Stimulated activated naive B cell treated with anti-CD40 and anti-IgM and Interleukin-4, amounts not matched to agents 10 μg/mL and 1 μg/mL and 100 μg/mL, for 72 hours (primary cell): ENCODE data around the gene NTSR1.

ENCODE experiments used
- ATAC-seq, 2 donors: fragments of 150-1000 bp; cut with Tn5 transposase; replicated peaks; 2 replicates each; pipeline ENCODE4 v1.10.0; 2021; ENCODE audit warnings: moderate library complexity in 1 of 2
- DNase-seq: peaks from one replicate; pipeline ENCODE4 v3.0.0; 2021
- H3K27ac Mint-ChIP-seq: one replicate; pipeline ENCODE4 v1.8.0; 2022; ENCODE audit warnings: mild to moderate bottlenecking, mixed read lengths
- H3K27me3 Mint-ChIP-seq, 2 donors: one replicate each; pipeline ENCODE4 v1.8.0; 2022; ENCODE audit warnings: mixed read lengths in 2 of 2
- H3K36me3 Mint-ChIP-seq, 2 donors: one replicate each; pipeline ENCODE4 v1.8.0; 2022; ENCODE audit warnings: mixed read lengths in 2 of 2, mild to moderate bottlenecking in 1 of 2
- H3K4me1 Mint-ChIP-seq, 2 donors: one replicate each; pipeline ENCODE4 v1.8.0; 2022; ENCODE audit warnings: mixed read lengths in 2 of 2, mild to moderate bottlenecking in 1 of 2
- H3K4me3 Mint-ChIP-seq, 2 donors: one replicate each; pipeline ENCODE4 v1.8.0; 2022; ENCODE audit warnings: mild to moderate bottlenecking in 2 of 2, mixed read lengths in 2 of 2, moderate library complexity in 1 of 2
- H3K9me3 Mint-ChIP-seq, 2 donors: one replicate each; pipeline ENCODE4 v1.8.0; 2022; ENCODE audit warnings: mixed read lengths in 2 of 2, mild to moderate bottlenecking in 1 of 2

NTSR1 gene

DNA sequence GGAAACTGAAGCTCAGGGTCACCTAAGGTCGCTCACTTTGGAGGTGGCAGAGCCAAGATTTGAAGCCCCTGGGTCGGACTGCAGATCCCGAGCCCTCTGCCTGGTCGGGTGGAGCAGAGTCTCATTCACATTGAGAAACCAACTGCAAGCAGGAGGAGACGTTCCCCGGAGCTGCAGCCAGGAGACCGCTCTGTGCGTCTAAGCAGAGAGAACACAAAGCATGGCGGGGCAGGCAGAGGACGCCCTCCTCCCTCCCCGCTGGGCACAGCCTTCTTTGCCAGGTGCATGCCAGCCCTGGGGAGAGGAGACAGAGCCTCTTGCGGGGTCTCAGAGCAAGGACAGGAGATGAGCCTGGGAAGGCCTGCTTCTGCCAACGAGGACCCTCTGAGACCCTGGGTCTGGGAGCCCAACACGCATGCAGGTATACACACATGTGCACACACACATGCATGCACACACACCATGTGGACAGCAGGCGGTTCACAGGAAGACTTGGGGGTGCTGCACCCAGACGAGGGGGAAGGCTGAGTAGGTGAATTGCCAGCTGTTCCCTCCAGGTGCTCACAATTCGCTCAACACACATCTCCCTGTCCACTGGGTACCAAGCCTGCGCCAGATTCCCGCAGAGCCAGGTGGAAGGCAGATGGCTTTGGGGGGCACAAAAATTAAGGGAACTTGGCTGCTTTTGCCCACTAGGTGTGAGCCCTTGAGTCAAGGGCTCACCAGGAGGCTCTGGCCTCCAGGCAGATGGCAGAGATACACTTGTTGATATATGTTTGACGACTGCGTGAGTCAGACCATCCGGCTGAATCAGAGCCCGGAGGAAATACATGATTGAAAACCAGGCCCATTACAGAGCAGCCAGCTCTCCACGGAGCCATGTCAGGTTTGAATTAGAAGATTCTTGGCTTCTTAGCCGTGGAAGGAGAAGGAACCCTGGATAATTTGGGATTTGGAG lies 5.5 kb upstream of the NTSR1 start:
- Mint-ChIP-seq H3K27ac (peak overlapping the region; percentile 57), H3K4me1 (peaks cover 3 to 9% of the 10 kb centered on the region in 2 donors), H3K27me3 (peaks cover 34 to 39% of the 10 kb centered on the region in 2 donors), H3K4me3 (no peak overlapping the region), H3K36me3 (peaks cover 0 to under 1% of the 10 kb centered on the region in 2 donors), H3K9me3 (no peaks in the 10 kb centered on the region)
- ATAC-seq: no peak
- no peak for DNase-seq

DNA sequence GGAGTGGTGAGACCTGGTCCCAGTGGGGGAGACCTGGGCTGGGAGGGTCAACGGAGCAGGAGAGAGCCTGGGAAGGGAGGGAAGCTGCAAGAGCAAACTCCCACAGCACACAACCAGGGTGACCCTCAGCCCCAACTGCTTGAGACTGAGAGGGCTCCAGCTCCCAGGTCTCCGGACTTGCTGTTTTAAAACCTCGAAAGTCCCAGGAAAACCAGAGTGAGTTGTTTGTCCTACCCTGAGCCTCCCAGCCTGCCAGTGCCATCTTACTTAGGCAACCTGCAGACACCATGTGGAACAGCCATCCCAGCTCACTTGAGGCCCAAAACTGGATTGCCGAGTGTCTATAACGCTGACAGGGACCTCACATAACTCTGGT lies 4.8 kb upstream of the NTSR1 start:
- no peak for ATAC-seq
- no peak overlapping the region for H3K4me3 Mint-ChIP-seq

DNA sequence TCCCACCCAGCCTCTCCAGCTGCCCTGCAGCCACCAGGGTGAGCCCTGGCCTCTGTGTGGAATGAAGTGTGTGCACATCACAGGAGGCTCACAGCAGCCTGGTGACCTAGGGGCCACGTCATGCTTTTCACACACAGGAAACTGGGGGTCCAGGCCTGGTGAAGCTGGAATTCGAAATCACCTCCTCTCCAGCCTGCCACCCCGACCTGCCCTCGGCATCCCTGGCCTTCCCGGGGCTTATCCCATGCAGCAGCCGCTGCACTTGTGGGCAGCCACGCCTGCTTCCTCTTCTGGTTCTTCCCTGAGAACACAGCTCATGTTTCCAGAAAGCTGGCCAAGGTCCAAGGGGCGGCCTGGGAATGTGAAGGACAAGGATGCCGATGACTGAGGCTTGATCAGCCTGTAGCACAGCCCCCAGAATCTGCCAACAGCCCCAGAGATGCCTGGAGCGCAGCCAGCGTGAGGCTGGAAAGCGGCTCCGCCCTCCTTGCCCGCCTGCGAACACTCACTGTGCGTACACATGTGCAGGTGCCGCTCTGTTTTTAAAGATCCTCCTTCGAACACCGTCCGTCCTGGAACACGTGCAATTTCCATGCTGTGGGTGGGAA lies 4.2 kb upstream of the NTSR1 start:
- Mint-ChIP-seq H3K4me3 (no peak overlapping the region), H3K27ac (no peak overlapping the region), H3K27me3 (peaks cover 37 to 41% of the 10 kb centered on the region in 2 donors), H3K9me3 (no peaks in the 10 kb centered on the region), H3K36me3 (peaks cover 0 to 2% of the 10 kb centered on the region in 2 donors), H3K4me1 (peaks cover 4 to 12% of the 10 kb centered on the region in 2 donors)
- no peak for DNase-seq
- no peak for ATAC-seq

More for the DNA sequence above, 4.8 kb upstream of the NTSR1 start:
- peaks cover 0 to 2% of the 10 kb centered on the region in 2 donors for H3K36me3 Mint-ChIP-seq
- peaks cover 4 to 12% of the 10 kb centered on the region in 2 donors for H3K4me1 Mint-ChIP-seq
- no peak for DNase-seq
- H3K27me3 Mint-ChIP-seq: peaks cover 37 to 41% of the 10 kb centered on the region in 2 donors
- peak overlapping the region; percentile 57 for H3K27ac Mint-ChIP-seq
- no peaks in the 10 kb centered on the region for H3K9me3 Mint-ChIP-seq

DNA sequence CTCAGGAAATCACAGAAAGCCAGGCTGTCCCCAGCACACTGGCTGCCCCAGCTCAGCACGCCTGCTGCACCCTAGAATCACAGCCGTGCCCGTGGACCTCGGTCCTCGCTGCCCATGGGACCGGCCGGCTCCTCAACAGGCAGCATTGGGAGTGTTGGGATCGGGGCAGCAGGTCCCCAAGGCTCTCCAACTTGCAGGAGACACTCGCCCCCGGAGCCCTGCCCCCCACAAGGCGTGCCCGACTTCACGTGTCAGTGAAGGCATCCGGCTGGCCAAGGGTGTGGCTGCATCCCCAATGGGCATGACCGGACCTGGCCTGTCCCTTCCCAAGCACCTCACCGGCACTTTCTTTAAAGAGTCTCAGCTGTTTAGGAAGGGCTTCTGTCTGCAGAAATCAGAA lies 3.0 kb upstream of the NTSR1 start:
- ATAC-seq (no peak), DNase-seq (no peak)
- Mint-ChIP-seq H3K4me3 (no peak overlapping the region), H3K27ac (no peak overlapping the region), H3K27me3 (peaks cover 49 to 52% of the 10 kb centered on the region in 2 donors), H3K4me1 (peaks cover 4 to 12% of the 10 kb centered on the region in 2 donors), H3K36me3 (peaks cover 0 to 2% of the 10 kb centered on the region in 2 donors), H3K9me3 (no peaks in the 10 kb centered on the region)

DNA sequence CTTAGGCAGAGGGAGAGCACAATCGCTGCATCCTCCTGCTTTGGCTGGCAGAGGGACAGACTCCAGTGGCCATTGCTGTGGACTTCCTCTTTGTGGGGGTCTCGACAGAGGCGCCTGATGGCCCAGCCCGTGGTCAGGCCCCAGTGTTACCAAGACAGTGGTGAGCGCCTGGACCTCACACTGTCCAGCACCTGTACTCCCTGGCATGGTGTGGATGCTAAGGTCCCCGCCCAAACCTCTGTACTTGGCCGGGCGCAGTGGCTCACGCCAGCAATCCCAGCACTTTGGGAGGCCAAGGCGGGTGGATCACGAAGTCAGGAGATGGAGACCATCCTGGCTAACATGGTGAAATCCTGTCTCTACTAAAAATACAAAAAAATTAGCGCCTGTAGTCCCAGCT lies 2.3 kb upstream of the NTSR1 start:
- H3K36me3 Mint-ChIP-seq: peaks cover 0 to 2% of the 10 kb centered on the region in 2 donors
- peaks cover 50 to 56% of the 10 kb centered on the region in 2 donors for H3K27me3 Mint-ChIP-seq
- no peaks in the 10 kb centered on the region for H3K9me3 Mint-ChIP-seq
- H3K4me1 Mint-ChIP-seq: peaks cover 4 to 12% of the 10 kb centered on the region in 2 donors
- DNase-seq (no peak), ATAC-seq (no peak)
- H3K27ac Mint-ChIP-seq: no peak overlapping the region
- no peak overlapping the region for H3K4me3 Mint-ChIP-seq

DNA sequence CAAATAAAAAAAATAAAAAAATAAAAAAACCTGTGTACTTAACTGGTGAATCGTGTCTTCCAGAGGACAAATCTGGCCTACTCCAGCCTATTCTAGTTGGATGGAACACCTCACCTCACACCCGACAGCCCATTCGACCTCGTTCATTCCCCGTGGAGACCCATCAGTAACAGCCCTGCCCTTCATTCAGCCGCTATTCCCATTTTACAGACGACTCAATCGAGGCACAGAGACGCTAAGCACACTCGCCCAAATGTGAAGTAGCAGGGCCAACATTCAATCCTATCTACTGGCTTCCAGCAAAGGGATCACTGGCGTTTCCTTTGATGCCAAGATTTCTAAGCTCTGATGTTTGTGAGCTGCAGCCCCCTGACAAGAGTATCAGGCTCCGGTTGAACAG lies 1.8 kb upstream of the NTSR1 start:
- DNase-seq: no peak
- Mint-ChIP-seq H3K4me1 (peaks cover 4 to 12% of the 10 kb centered on the region in 2 donors), H3K27ac (no peak overlapping the region), H3K36me3 (peaks cover 0 to 2% of the 10 kb centered on the region in 2 donors), H3K9me3 (no peaks in the 10 kb centered on the region), H3K4me3 (no peak overlapping the region), H3K27me3 (peaks cover 50 to 61% of the 10 kb centered on the region in 2 donors)
- ATAC-seq: no peak

DNA sequence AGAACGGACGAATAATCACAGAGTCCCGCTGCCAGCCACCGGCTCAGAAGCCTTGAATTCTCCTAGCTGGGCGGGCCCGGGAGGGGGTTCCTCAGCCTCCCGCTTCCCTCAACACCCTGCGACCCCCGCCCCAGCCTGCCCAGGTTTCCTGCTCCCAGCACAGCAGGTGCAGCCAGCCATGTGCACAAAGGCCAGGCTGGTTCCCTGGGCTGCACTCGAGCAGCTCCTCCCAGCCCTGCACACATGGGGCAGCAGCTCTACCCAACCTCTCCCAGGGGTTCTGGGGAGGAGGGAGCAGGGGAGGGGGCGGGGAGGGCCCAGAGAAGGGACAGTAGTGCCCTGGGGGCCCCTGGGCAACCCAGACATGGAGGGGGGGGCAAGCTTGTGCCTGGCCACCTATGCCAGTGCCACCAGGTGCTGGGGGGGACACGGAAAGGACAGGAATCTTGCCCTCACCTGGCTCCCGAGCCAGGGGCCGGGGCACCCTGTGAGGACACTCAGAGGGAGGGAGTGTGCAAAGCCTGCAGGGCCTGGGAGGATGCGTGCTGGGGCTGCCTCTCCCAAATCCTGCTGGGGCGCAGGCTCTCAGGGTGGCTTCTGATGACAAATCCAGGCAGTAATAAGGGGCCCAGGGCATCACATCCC lies 1.2 kb upstream of the NTSR1 start:
- peaks cover 47 to 62% of the 10 kb centered on the region in 2 donors for H3K27me3 Mint-ChIP-seq
- peaks cover 0 to 2% of the 10 kb centered on the region in 2 donors for H3K36me3 Mint-ChIP-seq
- DNase-seq (no peak), ATAC-seq (no peak)
- no peak overlapping the region for H3K4me3 Mint-ChIP-seq
- peaks cover 4 to 12% of the 10 kb centered on the region in 2 donors for H3K4me1 Mint-ChIP-seq
- H3K27ac Mint-ChIP-seq: no peak overlapping the region
- no peaks in the 10 kb centered on the region for H3K9me3 Mint-ChIP-seq

DNA sequence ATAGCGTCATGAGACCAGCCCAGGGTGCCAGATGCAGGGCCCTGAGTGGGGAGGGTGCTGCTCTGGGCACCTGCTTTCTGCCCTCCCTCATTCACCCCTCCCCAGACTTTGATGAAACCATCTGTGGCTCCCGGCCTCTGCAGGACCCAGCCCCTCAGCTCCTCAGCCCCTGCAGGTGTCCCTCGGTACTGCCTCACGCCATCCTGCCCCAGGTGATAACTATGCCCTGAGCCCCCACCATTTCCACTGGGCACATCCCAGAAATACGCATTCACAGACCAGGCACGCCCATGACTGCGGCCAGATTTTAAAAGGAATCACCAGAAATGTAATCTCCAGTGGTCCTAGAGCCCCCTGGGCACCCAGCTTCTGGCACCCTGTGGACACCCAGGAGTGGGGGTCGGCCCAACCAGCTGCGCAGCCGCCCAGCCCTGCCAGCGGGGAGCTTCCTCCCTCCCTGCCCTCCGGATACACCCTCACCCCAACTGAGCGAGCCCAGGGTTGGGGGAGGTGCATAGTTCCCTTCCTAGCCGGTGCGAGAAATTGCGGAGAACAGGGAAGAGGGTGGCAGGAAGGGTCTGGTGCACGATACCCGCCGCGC lies 615 bp upstream of the NTSR1 start:
- Mint-ChIP-seq H3K9me3 (no peaks in the 10 kb centered on the region), H3K4me1 (peaks cover 4 to 12% of the 10 kb centered on the region in 2 donors), H3K36me3 (peaks cover 0 to 2% of the 10 kb centered on the region in 2 donors), H3K27ac (no peak overlapping the region), H3K4me3 (peak overlapping the region; percentile 48 to 52), H3K27me3 (peaks cover 48 to 66% of the 10 kb centered on the region in 2 donors)
- DNase-seq (no peak), ATAC-seq (peak; percentile 65 to 77)

DNA sequence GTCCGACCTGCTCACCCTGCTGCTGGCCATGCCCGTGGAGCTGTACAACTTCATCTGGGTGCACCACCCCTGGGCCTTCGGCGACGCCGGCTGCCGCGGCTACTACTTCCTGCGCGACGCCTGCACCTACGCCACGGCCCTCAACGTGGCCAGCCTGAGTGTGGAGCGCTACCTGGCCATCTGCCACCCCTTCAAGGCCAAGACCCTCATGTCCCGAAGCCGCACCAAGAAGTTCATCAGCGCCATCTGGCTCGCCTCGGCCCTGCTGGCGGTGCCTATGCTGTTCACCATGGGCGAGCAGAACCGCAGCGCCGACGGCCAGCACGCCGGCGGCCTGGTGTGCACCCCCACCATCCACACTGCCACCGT lies 885 bp downstream of the NTSR1 start:
- H3K27ac Mint-ChIP-seq: peak overlapping the region; percentile 31
- H3K9me3 Mint-ChIP-seq: peaks cover 0 to 3% of the 10 kb centered on the region in 2 donors
- no peak for DNase-seq
- H3K4me3 Mint-ChIP-seq: no peak overlapping the region
- H3K4me1 Mint-ChIP-seq: peaks cover 4 to 7% of the 10 kb centered on the region in 2 donors
- H3K36me3 Mint-ChIP-seq: peaks cover 0 to 2% of the 10 kb centered on the region in 2 donors
- peaks cover 54 to 70% of the 10 kb centered on the region in 2 donors for H3K27me3 Mint-ChIP-seq
- no peak for ATAC-seq

DNA sequence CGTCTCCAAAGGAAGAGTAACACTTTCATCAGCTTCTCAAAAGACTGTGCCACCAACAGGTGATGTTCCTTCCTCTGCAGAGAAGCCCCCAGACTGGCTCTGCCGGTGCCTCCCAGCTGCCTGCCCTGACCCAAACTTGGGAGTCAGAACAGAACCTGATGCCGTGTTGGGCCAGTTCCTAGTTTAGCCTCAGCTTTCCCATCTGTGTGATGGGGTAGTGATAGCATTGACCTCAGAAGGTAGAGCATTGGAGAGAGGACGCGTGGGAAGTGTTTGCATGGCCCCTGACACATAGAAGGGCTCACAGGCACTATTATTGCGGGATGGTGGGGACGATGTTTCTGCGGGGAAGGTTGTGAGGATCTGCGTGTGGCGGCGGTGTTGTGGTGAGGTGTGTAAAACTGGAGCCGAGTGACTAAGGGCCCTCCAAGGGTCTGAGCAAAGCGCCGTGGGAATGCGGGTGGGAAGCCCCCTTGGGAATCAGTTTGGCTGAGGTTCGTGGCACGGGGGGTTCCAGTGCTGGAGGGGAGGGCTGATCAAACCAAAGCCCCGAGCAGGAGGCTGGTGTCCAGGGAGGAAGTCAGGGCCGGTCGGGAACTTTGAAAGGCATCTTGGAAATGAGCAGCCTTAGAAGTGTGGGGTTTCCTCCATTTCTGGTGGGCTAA lies 1.7 kb downstream of the NTSR1 start:
- no peak for ATAC-seq
- Mint-ChIP-seq H3K4me1 (peaks cover 4 to 7% of the 10 kb centered on the region in 2 donors), H3K9me3 (peaks cover 0 to 3% of the 10 kb centered on the region in 2 donors), H3K27me3 (peaks cover 50 to 73% of the 10 kb centered on the region in 2 donors), H3K36me3 (peaks cover 0 to 2% of the 10 kb centered on the region in 2 donors), H3K27ac (peak overlapping the region; percentile 54), H3K4me3 (no peak overlapping the region)
- DNase-seq: no peak

DNA sequence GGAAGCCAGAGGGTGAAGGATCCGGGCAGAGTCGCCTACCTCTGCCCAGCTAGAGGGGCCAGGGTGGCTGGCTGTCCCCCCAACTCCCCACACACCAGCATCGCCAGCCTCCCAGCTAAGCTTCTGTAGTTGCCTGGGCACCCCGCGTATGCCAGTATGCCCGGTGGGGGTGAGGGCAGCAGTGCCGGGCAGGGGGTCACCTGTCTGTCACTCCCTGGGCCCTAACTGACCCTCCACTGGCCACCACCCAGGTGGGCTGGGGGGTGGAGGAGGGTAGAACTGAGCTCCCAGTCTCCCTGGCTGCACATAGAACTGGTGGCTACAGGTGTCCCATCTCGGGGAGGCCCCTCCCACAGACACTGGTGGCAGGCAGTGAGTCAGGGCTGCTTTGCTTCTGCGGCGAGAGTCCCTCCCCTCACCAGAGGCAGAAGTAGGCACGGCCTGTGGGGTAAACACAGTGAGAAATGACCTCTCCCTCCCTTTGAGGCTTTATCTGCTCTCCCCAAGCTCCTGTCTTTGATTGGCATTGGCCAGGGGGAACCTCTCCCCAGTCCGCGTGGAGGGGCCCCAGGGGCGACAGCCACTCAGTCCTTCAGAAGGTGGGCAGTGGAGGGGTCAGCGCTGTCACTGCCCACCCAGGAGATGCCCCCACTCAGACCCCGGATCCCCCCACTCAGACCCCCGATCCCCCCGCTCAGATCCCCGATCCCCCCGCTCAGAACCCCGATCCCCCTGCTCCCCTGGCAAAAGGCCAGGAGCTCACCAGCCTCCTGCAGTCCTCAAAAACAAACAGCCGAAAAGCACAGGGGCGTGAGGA lies 2.5 kb downstream of the NTSR1 start:
- peak; percentile 44 to 56 for ATAC-seq
- H3K9me3 Mint-ChIP-seq: peaks cover 0 to 3% of the 10 kb centered on the region in 2 donors
- H3K4me1 Mint-ChIP-seq: peaks cover 6 to 10% of the 10 kb centered on the region in 2 donors
- H3K4me3 Mint-ChIP-seq: no peak overlapping the region
- peaks cover 0 to 2% of the 10 kb centered on the region in 2 donors for H3K36me3 Mint-ChIP-seq
- DNase-seq: no peak
- H3K27me3 Mint-ChIP-seq: peaks cover 51 to 74% of the 10 kb centered on the region in 2 donors
- H3K27ac Mint-ChIP-seq: no peak overlapping the region

DNA sequence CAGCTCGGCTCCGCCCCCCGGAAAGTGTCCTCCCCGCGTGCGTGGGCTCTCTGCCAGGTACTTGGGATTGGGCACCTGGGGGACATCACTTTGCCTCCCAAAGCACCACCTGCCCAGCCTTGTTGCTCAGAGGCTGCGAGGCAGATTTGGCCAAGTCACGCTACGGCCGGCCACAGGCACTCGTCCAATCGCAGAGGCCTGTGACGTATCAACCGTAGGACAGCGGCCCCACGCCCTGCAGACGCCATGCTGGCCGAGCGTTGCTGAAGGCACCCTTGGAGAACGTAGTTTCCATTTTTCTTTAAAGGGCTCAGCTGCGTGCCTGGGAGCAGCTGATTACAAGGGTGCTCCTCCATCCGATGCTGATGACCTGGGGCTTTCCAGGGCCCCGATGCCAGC lies 3.1 kb downstream of the NTSR1 start:
- H3K36me3 Mint-ChIP-seq: peaks cover 0 to 2% of the 10 kb centered on the region in 2 donors
- no peak overlapping the region for H3K27ac Mint-ChIP-seq
- H3K27me3 Mint-ChIP-seq: peaks cover 56 to 76% of the 10 kb centered on the region in 2 donors
- H3K4me3 Mint-ChIP-seq: no peak overlapping the region
- DNase-seq (no peak), ATAC-seq (no peak)
- H3K4me1 Mint-ChIP-seq: peaks cover 10 to 15% of the 10 kb centered on the region in 2 donors
- peaks cover 0 to 3% of the 10 kb centered on the region in 2 donors for H3K9me3 Mint-ChIP-seq

DNA sequence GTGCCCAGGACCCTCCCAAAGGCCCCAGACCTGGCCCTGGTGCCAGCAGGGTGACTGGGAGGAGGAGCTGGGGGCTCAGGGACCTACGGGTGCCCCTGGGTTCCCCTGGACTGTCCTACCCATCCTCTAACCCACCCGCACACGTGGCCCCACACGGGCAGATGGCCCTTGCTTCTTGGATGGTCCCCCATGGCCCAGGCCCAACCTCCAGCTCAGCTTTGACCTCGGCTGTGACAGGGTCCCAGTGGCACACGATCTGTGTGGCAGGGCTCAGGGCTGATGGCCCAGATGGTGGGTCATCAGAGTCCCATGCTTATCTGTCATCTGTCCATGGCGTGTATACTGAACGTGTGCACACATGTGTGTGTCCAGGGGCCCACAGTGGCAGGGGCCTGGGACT lies 4.0 kb downstream of the NTSR1 start:
- ATAC-seq: no peak
- H3K36me3 Mint-ChIP-seq: peaks cover 0 to 2% of the 10 kb centered on the region in 2 donors
- H3K4me1 Mint-ChIP-seq: peaks cover 10 to 15% of the 10 kb centered on the region in 2 donors
- DNase-seq: no peak
- peaks cover 49 to 67% of the 10 kb centered on the region in 2 donors for H3K27me3 Mint-ChIP-seq
- H3K4me3 Mint-ChIP-seq: no peak overlapping the region
- no peak overlapping the region for H3K27ac Mint-ChIP-seq
- H3K9me3 Mint-ChIP-seq: peaks cover 0 to 3% of the 10 kb centered on the region in 2 donors
